Measurements from ENCODE around the gene C1QTNF12. TPM values are rescaled to one million over a fixed set of nuclear protein-coding genes. Genes with fewer than 3 reads are reported as not detected.

C1QTNF12 gene
- total RNA-seq, 1 donor from 2014 or later, result 0.28 TPM

- Histone ChIP-seq H3K36me3 (no peaks in the 10 kb centered on the region), H3K4me3 (peak overlapping the region; percentile 17), H3K27ac (no peak overlapping the region), H3K4me2 (peak overlapping the region; percentile 22), H3K9ac (no peak overlapping the region), H4K20me1 (ENCODE audit: low read depth) (peaks cover 33% of the 10 kb centered on the region), H2AFZ (replicated peaks) (no peak overlapping the region), H3K27me3 (no peaks in the 10 kb centered on the region), H3K4me1 (peaks cover 6% of the 10 kb centered on the region), H3K79me2 (ENCODE audit: low read depth) (peaks cover 49% of the 10 kb centered on the region), H3K9me3 (ENCODE audit: low read depth) (no peaks in the 10 kb centered on the region), H3F3A (ENCODE audit: low read depth) (peaks cover 12% of the 10 kb centered on the region)
- no peak for TF ChIP-seq CTCF (IDR thresholded peaks at IDR 0.05)
- no peak for TF ChIP-seq EZH2phosphoT487 (IDR thresholded peaks at IDR 0.05)
- no peak for TF ChIP-seq EZH2 (IDR thresholded peaks at IDR 0.05)
- no peak for DNase-seq (ENCODE audit: low spot score)
- Mint-ChIP-seq H3K4me1 (peaks cover 27% of the 10 kb centered on the region), H3K4me3 (peak overlapping the region; percentile 84), H3K36me3 (peaks cover 16% of the 10 kb centered on the region), H3K27me3 (ENCODE audit: insufficient read depth, low read depth) (peaks cover 5% of the 10 kb centered on the region), H3K27ac (peak overlapping the region; percentile 7), H3K9me3 (peaks cover 3% of the 10 kb centered on the region)
Measured at GRCh38 chr1:1232796-1233566, 13.5 kb downstream of the C1QTNF12 start.

- H3K27ac ChIP-seq, result no peak within 1 kb of the TSS
- H3K4me1 Mint-ChIP-seq, result peaks cover 27% of the 10 kb centered on the region
- no peak for DNase-seq (ENCODE audit: low spot score)
Measured at GRCh38 chr1:1232208-1232795, 14.2 kb downstream of the C1QTNF12 start, which contains the start of gene B3GALT6. Gene B3GALT6 (plus strand): TSS chr1:1232237. CDS start chr1:1232279, 42 bp downstream.

More at GRCh38 chr1:1232208-1232795, 14.2 kb downstream of the C1QTNF12 start, which contains the start of gene B3GALT6:
- H3K27me3 Mint-ChIP-seq (ENCODE audit: insufficient read depth, low read depth), result peaks cover 5% of the 10 kb centered on the region
- Histone ChIP-seq H3K4me3 (peak within 1 kb of the TSS; percentile 86), H4K20me1 (ENCODE audit: low read depth) (peaks cover 33% of the 10 kb centered on the region), H3F3A (ENCODE audit: low read depth) (peaks cover 12% of the 10 kb centered on the region), H3K9ac (peak within 1 kb of the TSS; percentile 89), H3K9me3 (ENCODE audit: low read depth) (no peaks in the 10 kb centered on the region), H3K27me3 (no peaks in the 10 kb centered on the region), H2AFZ (replicated peaks) (peak within 1 kb of the TSS; percentile 83), H3K36me3 (no peaks in the 10 kb centered on the region), H3K79me2 (ENCODE audit: low read depth) (peaks cover 49% of the 10 kb centered on the region), H3K4me1 (peaks cover 6% of the 10 kb centered on the region), H3K4me2 (peak within 1 kb of the TSS; percentile 96)
- peaks cover 16% of the 10 kb centered on the region for H3K36me3 Mint-ChIP-seq
- no peak for TF ChIP-seq CTCF (IDR thresholded peaks at IDR 0.05)
- no peak for TF ChIP-seq EZH2 (IDR thresholded peaks at IDR 0.05)
- TF ChIP-seq EZH2phosphoT487 (IDR thresholded peaks at IDR 0.05), result no peak
- H3K27ac Mint-ChIP-seq, result peak within 1 kb of the TSS; percentile 78
- H3K9me3 Mint-ChIP-seq, result peaks cover 3% of the 10 kb centered on the region
- H3K4me3 Mint-ChIP-seq, result peak within 1 kb of the TSS; percentile 94

All from neural progenitor cell (in vitro differentiated cells).